K562 (cell line): ENCODE measurements around the gene IL26.

Experiments
- ARNT ChIP-seq, 2 experiments: fragments of 450-650 bp; IDR thresholded peaks; 2 replicates each; pipeline ENCODE4 v1.6.1; 2016; ENCODE audit warnings: mild to moderate bottlenecking in 1 of 2
- BHLHE40 ChIP-seq: IDR thresholded peaks from 2 replicates; pipeline ENCODE4 v1.6.1; 2011; ENCODE audit warnings: low read length, improper control_type of control experiment
- BRCA1 ChIP-seq, 2 experiments: fragments of 450-650 bp in 1 of 2; sonication (generic) in 1 of 2; formaldehyde crosslinking in 1 of 2; IDR thresholded peaks; 2 replicates each; pipeline versions ENCODE4 v1.5.0 to v1.6.1; 2017 to 2020; ENCODE audit warnings: mild to moderate bottlenecking in 1 of 2, missing genetic modification reagents in 1 of 2
- CREB1 ChIP-seq, 2 experiments: sonication (generic) in 1 of 2; formaldehyde crosslinking in 1 of 2; IDR thresholded peaks; 2 replicates each; pipeline versions ENCODE4 v1.6.1 to v1.8.0; 2012 to 2022; ENCODE audit warnings: inconsistent platforms in 1 of 2, mild to moderate bottlenecking in 1 of 2, missing genetic modification reagents in 1 of 2, moderate library complexity in 1 of 2
- FOXA1 ChIP-seq: fragments of 450-650 bp; IDR thresholded peaks from 2 replicates; pipeline ENCODE4 v1.6.1; 2016; ENCODE audit warnings: mild to moderate bottlenecking, borderline replicate concordance
- MAX ChIP-seq: sonication (generic); formaldehyde crosslinking; IDR thresholded peaks from 2 replicates; pipeline ENCODE4 v1.9.0; 2022; ENCODE audit warnings: mild to moderate bottlenecking, missing genetic modification reagents
- NBN ChIP-seq: fragments of 450-650 bp; IDR thresholded peaks from 2 replicates; pipeline ENCODE4 v1.6.1; 2016; ENCODE audit warnings: low read depth, mild to moderate bottlenecking
- TCF7L2 ChIP-seq: fragments of 150-350 bp; IDR thresholded peaks from 2 replicates; pipeline ENCODE4 v1.6.1; 2016; ENCODE audit warnings: low read depth, mild to moderate bottlenecking, low read length, moderate library complexity
- ZNF134 ChIP-seq: fragments of 250-450 bp; sonication (Bioruptor Pico); conservative IDR thresholded peaks from 2 replicates; pipeline ENCODE4 v1.4.0; 2020
- ZNF274 ChIP-seq: IDR thresholded peaks from 2 replicates; pipeline ENCODE4 v1.6.1; 2011; ENCODE audit warnings: low read depth, mild to moderate bottlenecking, low read length, moderate library complexity, borderline replicate concordance
- ZNF639 ChIP-seq, 2 experiments: fragments of 200-800 bp in 1 of 2; sonication (Bioruptor generic) in 1 of 2; sonication (generic) in 1 of 2; formaldehyde crosslinking in 1 of 2; IDR thresholded peaks in 1 of 2; conservative IDR thresholded peaks in 1 of 2; 2 replicates each; pipeline versions ENCODE4 v1.5.0 to v1.6.1; 2016 to 2020; ENCODE audit warnings: missing compliant biosample characterization in 1 of 2, missing genetic modification characterization in 1 of 2, missing genetic modification reagents in 1 of 2
- ZNF696 ChIP-seq: fragments of 250-450 bp; sonication (Bioruptor Pico); conservative IDR thresholded peaks from 2 replicates; pipeline ENCODE4 v1.4.0; 2020; ENCODE audit warnings: mild to moderate bottlenecking, moderate library complexity

GRCh38 chr12:68227356-68227755, 1.7 kb upstream of the IL26 start:
- no peak for TF ChIP-seq ARNT (IDR thresholded peaks at IDR 0.05)
- TF ChIP-seq BRCA1 (IDR thresholded peaks at IDR 0.05) = no peak
- no peak for TF ChIP-seq BRCA1 (CRISPR knock-in tag; IDR thresholded peaks at IDR 0.05)
- no peak for TF ChIP-seq ZNF134
- TF ChIP-seq TCF7L2 = no peak
- no peak for TF ChIP-seq NBN
- no peak for TF ChIP-seq ZNF274
- no peak for TF ChIP-seq CREB1 (IDR thresholded peaks at IDR 0.05)
- TF ChIP-seq CREB1 (CRISPR knock-in tag; IDR thresholded peaks at IDR 0.05) = no peak
- no peak for TF ChIP-seq ZNF639 (CRISPR knock-in tag; conservative IDR thresholded peaks at IDR 0.05 in 1 of 2, IDR thresholded peaks at IDR 0.05 in 1 of 2)
- no peak for TF ChIP-seq ZNF696 (CRISPR knock-in tag)
- TF ChIP-seq FOXA1 = no peak
- no peak for TF ChIP-seq BHLHE40
- no peak for TF ChIP-seq MAX
